HepG2 (cell line): Measurements from ENCODE around the gene ANXA6.

ENCODE experiments used
- AFF4 ChIP-seq: sonication (generic); formaldehyde crosslinking; IDR thresholded peaks from 2 replicates; pipeline ENCODE4 v1.4.0; 2020; ENCODE audit warnings: missing genetic modification reagents
- CCAR2 ChIP-seq: fragments of 200-400 bp; formaldehyde crosslinking; optimal IDR thresholded peaks from 2 replicates; pipeline ENCODE3; 2018; ENCODE audit warnings: low read depth, mild to moderate bottlenecking, low read length, moderate library complexity
- MEIS2 ChIP-seq: sonication (generic); formaldehyde crosslinking; IDR thresholded peaks from 2 replicates; pipeline ENCODE4 v1.9.0; 2021; ENCODE audit warnings: mild to moderate bottlenecking, missing genetic modification reagents
- MZF1 ChIP-seq: sonication (generic); formaldehyde crosslinking; IDR thresholded peaks from 2 replicates; pipeline ENCODE4 v1.8.1; 2023; ENCODE audit warnings: mild to moderate bottlenecking, missing genetic modification reagents, borderline replicate concordance
- ZNF280B ChIP-seq: sonication (generic); formaldehyde crosslinking; IDR thresholded peaks from 2 replicates; pipeline ENCODE4 v1.5.0; 2020; ENCODE audit warnings: missing genetic modification reagents, mild to moderate bottlenecking, borderline replicate concordance

DNA sequence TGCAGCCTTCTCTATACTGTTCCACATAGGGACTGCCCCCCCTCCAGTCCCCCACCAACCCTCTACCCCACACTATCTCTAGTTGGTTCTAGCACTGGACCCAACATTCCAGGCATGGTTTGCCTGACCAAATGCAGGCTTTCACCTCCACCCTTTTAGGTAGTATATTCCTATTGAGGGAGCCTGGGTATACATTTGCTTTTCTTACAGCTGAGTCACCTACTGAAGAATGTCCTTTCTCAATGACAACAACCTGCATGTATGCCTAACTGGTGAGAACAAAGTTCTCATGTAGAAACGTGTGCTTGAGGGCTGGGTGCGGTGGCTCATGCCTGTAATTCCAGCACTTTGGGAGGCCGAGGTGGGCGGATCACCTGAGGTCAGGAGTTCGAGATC, 85.0 kb downstream of the ANXA6 start:
- no peak for TF ChIP-seq AFF4 (CRISPR knock-in tag)
- no peak for TF ChIP-seq ZNF280B (CRISPR knock-in tag)
- TF ChIP-seq MZF1 (CRISPR knock-in tag) = no peak
- TF ChIP-seq CCAR2 = no peak
- TF ChIP-seq MEIS2 (CRISPR knock-in tag) = no peak
